ENCODE data around the gene CFAP100.

CFAP100 gene

DNA sequence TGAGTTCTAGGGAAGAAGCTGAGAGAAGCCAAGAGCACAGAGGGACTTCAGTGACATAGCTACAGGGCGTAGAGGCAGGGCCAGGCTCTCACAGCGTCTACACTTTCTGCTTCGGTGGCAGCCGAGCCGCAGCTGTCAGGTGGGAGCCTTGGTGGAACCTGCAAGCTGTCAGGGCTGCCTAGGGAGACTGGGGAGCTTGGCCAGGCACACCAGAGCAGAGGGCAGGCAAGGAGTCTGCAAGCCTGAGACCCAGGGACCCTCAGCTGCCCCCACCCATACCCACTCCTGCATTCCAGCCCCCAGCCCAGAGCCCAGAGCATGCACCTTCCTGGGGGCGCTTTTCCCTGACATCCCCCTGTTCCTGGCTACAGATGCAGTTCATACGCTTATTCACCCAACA lies 24.1 kb upstream of the CFAP100 start:
- FAIRE-seq: no peak
- no peak for TF ChIP-seq POLR2AphosphoS5 (IDR thresholded peaks at IDR 0.05; ENCODE audit: low read depth, low read length)
- no peak for TF ChIP-seq POLR2A (IDR thresholded peaks at IDR 0.05; ENCODE audit: low read depth, low read length)
- no peak for TF ChIP-seq TAF1 (IDR thresholded peaks at IDR 0.05; ENCODE audit: borderline replicate concordance, low read depth, low read length)
- DNase-seq (ENCODE audit: insufficient read length): no peak

DNA sequence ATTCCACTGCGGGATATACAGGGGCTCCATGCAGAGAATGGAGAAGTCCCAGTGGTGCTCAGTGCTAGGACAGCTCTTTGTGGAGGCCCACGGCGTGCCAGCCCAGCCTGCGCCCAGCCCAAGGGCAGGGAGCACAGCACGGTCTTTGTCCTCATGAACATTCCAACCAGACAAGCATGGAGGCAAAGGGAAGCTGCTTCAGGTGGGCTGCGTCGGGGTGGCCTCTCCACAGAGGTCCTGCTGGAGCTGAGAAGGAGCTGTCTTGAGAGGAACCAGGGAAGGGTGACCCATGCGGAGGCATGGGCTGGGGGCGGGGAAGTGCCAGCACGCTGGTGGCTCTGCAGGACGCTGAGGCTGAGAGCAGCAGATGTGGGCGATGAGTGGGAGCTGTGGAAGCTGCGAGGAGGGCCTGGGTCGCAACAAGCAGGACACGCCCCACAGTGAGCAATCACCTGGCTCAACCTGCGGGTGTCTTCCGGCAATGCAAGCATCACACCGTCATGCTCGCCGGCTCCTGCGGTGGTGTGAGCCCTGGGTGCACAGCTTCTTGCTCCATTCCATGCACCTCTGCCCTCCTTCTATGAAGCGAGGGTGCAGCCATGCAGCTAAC lies 23.5 kb upstream of the CFAP100 start:
- FAIRE-seq (no peak), DNase-seq (ENCODE audit: insufficient read length) (no peak)
- TF ChIP-seq POLR2A (IDR thresholded peaks at IDR 0.05; ENCODE audit: low read depth, low read length): no peak
- TF ChIP-seq TAF1 (IDR thresholded peaks at IDR 0.05; ENCODE audit: borderline replicate concordance, low read depth, low read length): no peak
- no peak for TF ChIP-seq POLR2AphosphoS5 (IDR thresholded peaks at IDR 0.05; ENCODE audit: low read depth, low read length)

DNA sequence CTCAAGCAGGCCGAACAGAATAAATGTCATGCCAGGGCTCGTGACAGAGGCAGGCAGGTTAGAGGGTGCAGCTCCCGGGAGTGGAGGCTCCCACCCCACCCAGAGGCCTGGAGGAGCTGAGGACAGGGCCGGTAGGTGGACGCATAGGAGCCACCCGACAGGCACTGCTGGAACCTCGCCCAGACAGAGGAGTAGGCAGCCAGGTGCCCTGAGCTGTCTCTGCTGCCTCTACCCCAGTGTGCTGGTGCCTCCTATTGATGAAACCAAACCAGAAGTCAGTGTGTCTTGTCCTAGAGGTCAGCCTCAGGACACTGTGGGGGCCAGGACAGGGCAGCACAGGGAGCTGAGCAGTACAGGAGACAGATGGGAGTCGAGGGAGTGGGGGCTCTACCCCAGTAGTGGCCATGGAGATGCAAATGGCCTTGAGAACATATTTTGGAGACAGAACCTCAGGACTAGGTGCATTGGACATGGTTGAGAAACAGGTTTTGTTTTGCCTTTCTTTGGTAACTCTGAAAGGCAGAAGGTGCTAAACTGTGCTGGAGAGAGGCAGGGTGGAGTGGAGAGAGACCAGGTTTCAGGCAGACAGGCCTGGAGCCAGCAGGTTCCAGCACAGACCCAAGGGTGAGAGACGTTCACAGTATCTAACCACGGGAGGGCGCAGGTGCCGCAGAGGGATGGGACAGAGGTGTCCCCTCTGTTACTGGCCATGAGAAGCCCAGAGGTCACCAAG lies 22.1 kb upstream of the CFAP100 start:
- no peak for DNase-seq (ENCODE audit: insufficient read length)
- no peak for FAIRE-seq
- TF ChIP-seq TAF1 (IDR thresholded peaks at IDR 0.05; ENCODE audit: borderline replicate concordance, low read depth, low read length): no peak

DNA sequence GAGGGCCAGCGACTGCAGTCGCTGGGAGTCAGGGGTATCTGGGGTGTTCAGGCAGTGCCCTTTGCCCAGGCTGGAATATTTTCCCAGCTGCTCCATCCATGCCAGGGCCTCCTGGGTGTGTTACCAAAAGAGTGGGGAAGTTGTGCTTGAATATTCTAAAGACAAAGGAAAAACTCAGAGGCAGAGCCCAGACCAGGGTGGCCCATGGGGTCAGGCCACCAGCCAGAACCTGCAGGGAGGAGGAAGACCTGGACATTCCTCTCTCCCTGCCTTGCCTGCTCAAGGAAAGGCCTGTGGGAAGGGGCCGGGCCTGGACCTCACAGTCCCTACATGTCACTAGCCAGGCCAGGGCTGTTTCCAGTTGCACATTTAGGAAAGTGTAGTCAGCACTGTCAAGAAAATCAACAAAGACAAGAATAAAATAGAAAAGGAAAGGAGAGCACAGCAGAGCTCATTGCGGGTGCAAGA lies 21.5 kb upstream of the CFAP100 start:
- no peak for DNase-seq (ENCODE audit: insufficient read length)
- TF ChIP-seq TAF1 (IDR thresholded peaks at IDR 0.05; ENCODE audit: borderline replicate concordance, low read depth, low read length) (no peak), POLR2AphosphoS5 (IDR thresholded peaks at IDR 0.05; ENCODE audit: low read depth, low read length) (no peak), POLR2A (IDR thresholded peaks at IDR 0.05; ENCODE audit: low read depth, low read length) (no peak)
- FAIRE-seq: no peak

DNA sequence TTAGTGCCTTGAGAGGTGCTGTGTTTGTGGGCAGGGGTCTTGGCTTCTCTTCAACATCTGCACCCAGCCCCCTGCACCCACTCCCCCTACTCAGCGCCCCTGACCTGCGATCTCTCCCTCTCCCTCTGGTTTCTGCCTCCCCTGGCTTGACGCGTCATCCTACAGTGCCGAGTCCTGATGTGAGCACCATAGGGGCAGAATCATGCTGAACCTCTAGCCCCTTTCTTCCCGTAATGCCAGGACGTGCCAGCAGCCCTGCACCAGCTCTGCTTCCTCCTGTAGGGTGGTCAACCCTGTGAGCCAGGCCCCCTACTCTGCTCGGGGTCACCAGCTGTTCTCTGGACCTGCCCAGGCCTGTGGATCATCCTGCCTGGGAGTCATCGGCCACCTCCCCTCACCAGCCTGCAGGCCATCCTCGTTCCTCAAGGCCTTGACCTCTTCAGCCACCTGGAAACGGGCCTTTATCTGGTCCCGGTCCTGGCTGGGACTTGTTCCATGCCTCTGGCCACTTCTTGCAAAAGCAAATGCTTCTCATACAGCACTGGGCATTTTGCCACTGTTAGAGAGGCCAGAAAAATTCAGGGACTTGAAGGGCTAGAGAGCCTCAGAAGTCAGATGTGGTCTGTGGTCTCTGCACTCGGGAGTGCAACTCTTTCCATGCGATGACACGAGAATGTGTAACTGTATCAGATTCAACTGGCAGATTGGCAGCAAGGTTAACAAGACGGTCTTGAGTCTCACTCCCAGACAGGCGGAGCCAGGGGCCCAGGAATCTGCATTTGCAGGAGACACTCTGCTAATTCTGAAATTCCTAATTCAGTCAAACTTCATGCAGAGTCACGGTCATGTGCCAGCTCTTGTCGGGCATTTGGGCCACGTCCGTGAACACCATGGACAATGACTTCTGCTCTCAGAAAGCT lies 20.8 kb upstream of the CFAP100 start:
- TF ChIP-seq TAF1 (IDR thresholded peaks at IDR 0.05; ENCODE audit: borderline replicate concordance, low read depth, low read length): no peak
- no peak for TF ChIP-seq POLR2A (IDR thresholded peaks at IDR 0.05; ENCODE audit: low read depth, low read length)
- no peak for TF ChIP-seq POLR2AphosphoS5 (IDR thresholded peaks at IDR 0.05; ENCODE audit: low read depth, low read length)
- no peak for FAIRE-seq
- no peak for DNase-seq (ENCODE audit: insufficient read length)

DNA sequence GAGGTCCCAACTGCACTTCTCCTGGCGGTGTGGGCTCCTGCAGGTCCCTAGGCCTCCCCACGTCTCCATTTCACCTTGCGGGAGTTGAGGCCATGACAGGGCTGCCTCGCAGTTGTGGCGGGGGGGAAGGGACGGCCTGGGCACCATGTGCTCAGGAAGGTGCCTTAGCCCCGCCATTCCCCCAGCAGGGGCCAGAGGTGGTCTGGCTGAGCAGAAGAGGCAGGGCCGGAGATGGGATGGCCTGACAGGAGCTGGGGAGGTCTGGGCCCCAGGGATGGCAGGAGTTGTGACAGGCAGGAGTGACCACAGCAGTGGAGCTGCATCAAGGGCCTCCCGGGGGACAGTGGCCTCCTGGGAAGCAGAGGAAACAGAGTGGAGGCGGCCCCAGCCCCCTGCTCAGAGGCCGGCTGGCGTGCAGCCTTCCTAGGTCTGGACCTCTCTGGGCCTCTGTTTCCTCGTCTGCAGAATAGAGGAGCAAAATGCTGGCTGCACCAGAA lies 18.8 kb upstream of the CFAP100 start:
- FAIRE-seq (no peak), DNase-seq (ENCODE audit: insufficient read length) (no peak)
- TF ChIP-seq POLR2A (IDR thresholded peaks at IDR 0.05; ENCODE audit: low read depth, low read length): no peak
- TF ChIP-seq POLR2AphosphoS5 (IDR thresholded peaks at IDR 0.05; ENCODE audit: low read depth, low read length): no peak
- TF ChIP-seq TAF1 (IDR thresholded peaks at IDR 0.05; ENCODE audit: borderline replicate concordance, low read depth, low read length): no peak

DNA sequence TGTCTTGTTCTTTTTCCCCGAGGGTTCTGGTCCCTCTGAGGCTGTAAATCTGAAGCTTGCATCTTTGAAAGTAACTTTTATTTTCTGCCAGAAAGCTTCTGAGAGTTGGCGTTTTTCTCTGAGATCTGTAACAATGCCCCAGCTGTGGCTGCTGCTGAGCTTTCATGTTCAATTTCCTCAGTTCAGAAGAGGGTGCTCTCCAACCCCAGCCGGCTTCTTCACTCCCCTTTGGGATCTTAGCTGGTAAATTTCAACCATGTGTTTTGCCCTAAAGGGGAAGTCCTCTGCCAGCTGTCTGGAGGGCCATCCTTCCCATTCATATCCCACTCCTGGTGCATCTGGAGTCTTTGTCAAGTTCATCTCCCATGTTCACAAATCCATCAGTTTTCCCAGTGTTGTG lies 18.3 kb upstream of the CFAP100 start:
- TF ChIP-seq POLR2AphosphoS5 (IDR thresholded peaks at IDR 0.05; ENCODE audit: low read depth, low read length) (no peak), TAF1 (IDR thresholded peaks at IDR 0.05; ENCODE audit: borderline replicate concordance, low read depth, low read length) (no peak), POLR2A (IDR thresholded peaks at IDR 0.05; ENCODE audit: low read depth, low read length) (no peak)
- FAIRE-seq: no peak
- no peak for DNase-seq (ENCODE audit: insufficient read length)

DNA sequence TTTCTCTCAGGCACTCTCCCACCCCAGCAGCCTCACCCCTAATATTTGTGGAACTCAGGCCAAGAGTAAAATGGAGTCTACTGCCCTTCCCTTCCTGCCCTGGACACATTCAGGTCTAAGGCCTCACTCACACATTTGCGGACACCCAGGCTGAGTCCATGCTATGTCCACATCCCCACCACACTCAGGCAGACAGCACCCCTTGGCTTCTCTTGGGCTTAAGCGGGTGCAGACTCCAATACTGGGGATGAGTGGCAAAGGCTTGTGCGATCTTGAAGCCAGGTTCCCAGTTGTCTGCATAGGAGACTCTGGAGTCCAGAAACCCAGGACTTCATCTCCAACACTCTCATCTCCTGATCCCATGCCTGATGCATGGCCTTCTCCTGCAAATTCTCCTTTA lies 17.5 kb upstream of the CFAP100 start:
- DNase-seq (ENCODE audit: insufficient read length): no peak

DNA sequence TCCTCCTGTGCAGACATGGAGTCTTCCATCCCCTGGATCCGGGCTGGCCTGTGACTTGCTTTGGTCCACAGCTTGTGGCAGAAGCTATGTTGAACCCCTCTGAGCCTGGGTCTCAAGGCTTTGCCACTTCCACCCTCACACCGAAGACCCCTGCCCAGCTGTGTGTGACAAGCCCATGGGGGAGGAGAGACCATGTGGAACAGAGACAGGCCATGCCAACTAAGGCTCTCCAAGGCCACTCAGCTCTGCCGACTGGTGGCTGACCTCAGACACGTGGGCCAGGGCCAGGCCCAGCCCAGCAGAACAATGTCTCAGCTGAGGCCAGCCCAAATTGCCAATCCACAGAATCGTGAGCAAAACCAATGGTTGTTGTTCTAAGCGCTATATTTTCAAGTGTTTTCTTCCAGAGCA lies 16.4 kb upstream of the CFAP100 start:
- no peak for DNase-seq (ENCODE audit: insufficient read length)
- no peak for FAIRE-seq
- TF ChIP-seq POLR2AphosphoS5 (IDR thresholded peaks at IDR 0.05; ENCODE audit: low read depth, low read length) (no peak), POLR2A (IDR thresholded peaks at IDR 0.05; ENCODE audit: low read depth, low read length) (no peak), TAF1 (IDR thresholded peaks at IDR 0.05; ENCODE audit: borderline replicate concordance, low read depth, low read length) (no peak)

More for the DNA sequence above, 17.5 kb upstream of the CFAP100 start:
- no peak for FAIRE-seq
- no peak for TF ChIP-seq POLR2A (IDR thresholded peaks at IDR 0.05; ENCODE audit: low read depth, low read length)
- no peak for TF ChIP-seq TAF1 (IDR thresholded peaks at IDR 0.05; ENCODE audit: borderline replicate concordance, low read depth, low read length)
- no peak for TF ChIP-seq POLR2AphosphoS5 (IDR thresholded peaks at IDR 0.05; ENCODE audit: low read depth, low read length)

DNA sequence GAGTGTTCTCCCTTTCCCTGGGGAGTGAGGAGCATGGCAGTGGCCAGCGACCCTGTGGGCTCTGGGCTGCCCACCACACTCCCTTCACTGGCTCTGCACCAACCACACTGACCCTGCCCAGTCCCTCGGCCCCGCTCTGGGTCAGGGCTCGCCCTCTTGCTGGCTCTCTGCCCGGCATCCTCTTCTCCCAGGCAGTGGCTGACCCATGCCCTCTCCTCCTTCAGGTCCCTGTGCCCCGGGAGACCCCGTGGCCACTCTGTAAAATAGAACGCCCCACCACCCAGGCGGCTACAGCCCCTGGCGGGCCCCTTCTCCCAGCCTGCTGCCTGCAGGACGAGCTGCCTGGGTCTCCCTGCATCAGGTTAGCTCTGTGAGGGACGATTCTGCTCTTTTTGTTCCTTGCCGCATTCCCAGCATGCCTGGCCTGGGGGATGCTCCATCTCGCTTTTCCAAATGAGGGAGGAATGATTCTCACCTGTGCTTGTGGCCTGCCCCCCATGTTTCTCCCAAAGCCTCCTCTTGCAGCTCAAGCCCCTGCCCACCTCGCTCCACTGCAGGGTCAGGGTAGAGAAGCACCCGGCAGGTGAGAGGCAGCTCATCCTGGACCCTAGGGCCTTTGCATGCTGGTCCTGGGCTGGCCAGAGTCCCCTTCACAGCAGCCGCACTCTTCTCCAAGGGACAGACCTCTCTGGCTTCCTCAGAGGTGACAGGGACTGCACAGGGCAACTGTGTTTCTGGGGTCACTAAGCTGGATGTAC lies 14.5 kb upstream of the CFAP100 start:
- FAIRE-seq (no peak), DNase-seq (ENCODE audit: insufficient read length) (no peak)
- TF ChIP-seq TAF1 (IDR thresholded peaks at IDR 0.05; ENCODE audit: borderline replicate concordance, low read depth, low read length): no peak

DNA sequence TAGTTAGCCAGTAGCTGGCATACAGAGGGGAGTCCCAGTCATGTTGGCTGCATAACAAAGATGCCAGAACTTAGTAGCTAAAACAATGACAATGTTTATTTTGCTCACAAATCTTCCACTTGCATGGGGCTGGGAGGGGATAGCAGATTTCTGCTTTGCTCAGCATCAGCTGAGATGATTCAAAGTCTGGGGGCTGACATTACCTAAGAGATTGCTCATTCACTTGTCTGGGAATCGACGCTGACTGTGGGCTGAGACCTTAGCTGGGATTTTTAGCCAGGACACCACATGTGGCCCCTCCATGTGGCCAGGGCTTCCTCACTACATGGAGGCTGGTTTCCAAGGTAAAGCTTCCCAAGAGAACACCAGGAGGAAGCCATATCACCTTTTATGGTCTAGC lies 12.7 kb upstream of the CFAP100 start:
- DNase-seq (ENCODE audit: insufficient read length) (no peak), FAIRE-seq (no peak)
- TF ChIP-seq POLR2A (IDR thresholded peaks at IDR 0.05; ENCODE audit: low read depth, low read length) (no peak), TAF1 (IDR thresholded peaks at IDR 0.05; ENCODE audit: borderline replicate concordance, low read depth, low read length) (no peak), POLR2AphosphoS5 (IDR thresholded peaks at IDR 0.05; ENCODE audit: low read depth, low read length) (no peak)

Measured in GM12892 (cell line).